ENCODE data around the gene MRPL2.
A peak's percentile ranks its signal among the peaks of the same experiment; 100 is the strongest.

DNA sequence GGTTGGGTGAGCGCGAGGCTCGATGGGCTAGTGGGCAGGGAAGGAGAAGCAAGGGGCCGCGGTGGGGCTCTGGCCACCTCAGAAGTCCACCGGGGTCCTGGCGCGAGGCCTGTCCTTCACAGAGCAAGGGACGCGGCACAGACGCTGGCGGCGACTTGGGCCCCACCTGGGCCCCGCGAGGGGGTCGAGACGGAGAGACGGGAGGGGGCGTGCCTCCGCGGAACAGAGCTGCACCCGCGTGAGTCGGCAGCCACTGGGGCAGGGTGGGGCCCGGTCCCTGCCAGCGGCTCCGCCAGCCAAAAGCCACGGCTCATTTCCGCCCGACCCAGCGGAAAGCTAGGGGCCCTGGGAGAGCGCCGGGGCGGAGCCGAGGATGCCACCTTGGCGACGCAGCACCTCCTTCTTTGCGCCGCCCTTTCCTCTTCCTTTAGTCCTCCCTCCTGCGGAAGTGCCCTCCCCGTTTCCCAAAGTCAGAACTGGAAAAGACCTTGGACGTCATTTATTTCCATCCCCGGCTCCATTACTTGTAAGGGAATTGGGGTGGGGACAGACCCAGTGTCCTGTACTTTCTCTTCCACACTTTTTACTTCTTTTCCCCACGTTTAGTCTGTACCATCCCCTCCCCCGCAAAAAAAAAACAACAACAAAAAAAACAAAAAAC lies 5.6 kb downstream of the MRPL2 start, which contains the start of gene CUL7:
- TF ChIP-seq, protein P1, sequence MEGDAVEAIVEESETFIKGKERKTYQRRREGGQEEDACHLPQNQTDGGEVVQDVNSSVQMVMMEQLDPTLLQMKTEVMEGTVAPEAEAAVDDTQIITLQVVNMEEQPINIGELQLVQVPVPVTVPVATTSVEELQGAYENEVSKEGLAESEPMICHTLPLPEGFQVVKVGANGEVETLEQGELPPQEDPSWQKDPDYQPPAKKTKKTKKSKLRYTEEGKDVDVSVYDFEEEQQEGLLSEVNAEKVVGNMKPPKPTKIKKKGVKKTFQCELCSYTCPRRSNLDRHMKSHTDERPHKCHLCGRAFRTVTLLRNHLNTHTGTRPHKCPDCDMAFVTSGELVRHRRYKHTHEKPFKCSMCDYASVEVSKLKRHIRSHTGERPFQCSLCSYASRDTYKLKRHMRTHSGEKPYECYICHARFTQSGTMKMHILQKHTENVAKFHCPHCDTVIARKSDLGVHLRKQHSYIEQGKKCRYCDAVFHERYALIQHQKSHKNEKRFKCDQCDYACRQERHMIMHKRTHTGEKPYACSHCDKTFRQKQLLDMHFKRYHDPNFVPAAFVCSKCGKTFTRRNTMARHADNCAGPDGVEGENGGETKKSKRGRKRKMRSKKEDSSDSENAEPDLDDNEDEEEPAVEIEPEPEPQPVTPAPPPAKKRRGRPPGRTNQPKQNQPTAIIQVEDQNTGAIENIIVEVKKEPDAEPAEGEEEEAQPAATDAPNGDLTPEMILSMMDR (conservative IDR thresholded peaks at IDR 0.05) = 0 out of 2 replicates have a peak, but pooled peaks have one; percentile 15
- no peak for TF ChIP-seq EZH2 (IDR thresholded peaks at IDR 0.05; ENCODE audit: low read depth)

Measured in PC-9 (cell line).